ENCODE data around the gene COMP.

DNA sequence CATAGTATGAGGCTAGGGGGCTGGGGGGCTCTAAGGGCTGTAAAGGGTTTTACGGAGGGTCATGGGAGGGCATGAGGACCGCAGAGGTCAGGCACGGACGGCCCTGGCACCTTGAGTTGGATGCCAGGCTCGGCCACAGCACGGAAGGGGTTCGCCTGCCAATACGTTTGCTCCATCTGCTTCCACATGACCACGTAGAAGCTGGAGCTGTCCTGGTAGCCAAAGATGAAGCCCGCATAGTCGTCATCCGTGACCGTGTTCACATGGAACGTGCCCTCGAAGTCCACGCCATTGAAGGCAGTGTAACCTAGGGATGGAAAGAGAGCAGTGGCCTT lies 6.4 kb downstream of the COMP start:
- TF ChIP-seq POLR2A (IDR thresholded peaks at IDR 0.05), result no peak
- TF ChIP-seq, protein P1, sequence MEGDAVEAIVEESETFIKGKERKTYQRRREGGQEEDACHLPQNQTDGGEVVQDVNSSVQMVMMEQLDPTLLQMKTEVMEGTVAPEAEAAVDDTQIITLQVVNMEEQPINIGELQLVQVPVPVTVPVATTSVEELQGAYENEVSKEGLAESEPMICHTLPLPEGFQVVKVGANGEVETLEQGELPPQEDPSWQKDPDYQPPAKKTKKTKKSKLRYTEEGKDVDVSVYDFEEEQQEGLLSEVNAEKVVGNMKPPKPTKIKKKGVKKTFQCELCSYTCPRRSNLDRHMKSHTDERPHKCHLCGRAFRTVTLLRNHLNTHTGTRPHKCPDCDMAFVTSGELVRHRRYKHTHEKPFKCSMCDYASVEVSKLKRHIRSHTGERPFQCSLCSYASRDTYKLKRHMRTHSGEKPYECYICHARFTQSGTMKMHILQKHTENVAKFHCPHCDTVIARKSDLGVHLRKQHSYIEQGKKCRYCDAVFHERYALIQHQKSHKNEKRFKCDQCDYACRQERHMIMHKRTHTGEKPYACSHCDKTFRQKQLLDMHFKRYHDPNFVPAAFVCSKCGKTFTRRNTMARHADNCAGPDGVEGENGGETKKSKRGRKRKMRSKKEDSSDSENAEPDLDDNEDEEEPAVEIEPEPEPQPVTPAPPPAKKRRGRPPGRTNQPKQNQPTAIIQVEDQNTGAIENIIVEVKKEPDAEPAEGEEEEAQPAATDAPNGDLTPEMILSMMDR (IDR thresholded peaks at IDR 0.05), result no peak
